Activated CD8-positive, alpha-beta memory T cell treated with anti-CD3 and anti-CD28 coated beads for 1 hour (primary cell): ENCODE results near the gene ANXA9.

Experiments
- DNase-seq, 2 donors: peaks; one replicate each; pipeline ENCODE4 v3.0.0-alpha.2; 2020; ENCODE audit warnings: low read depth in 1 of 2; ENCODE audit errors: extremely low read depth in 1 of 2

The ANXA9 gene

DNA sequence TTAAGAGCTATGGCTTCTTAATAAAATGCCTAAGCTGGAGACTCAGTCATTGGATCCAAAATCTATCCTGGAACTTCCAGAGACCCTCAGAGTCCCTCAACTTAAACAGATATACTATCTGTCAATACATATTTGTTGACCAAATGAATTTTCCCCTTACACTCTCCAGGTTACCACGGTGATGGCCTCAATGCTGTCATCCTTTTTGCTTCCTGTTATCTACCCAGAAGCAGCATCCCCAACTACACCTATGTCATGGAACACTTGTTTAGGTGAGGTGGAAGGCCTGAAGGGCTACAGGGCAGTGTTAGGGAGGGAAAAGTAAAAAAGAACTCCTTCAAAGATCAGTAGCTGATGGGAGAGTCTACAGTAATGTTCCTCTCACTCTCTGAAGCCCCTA is 61.1 kb downstream of the ANXA9 start:
- DNase-seq = no peak
